Hepatocyte (in vitro differentiated cells): ENCODE data around the gene PACSIN2.

Source experiments
- EZH2 ChIP-seq: fragments of 200-600 bp; sonication (generic); IDR thresholded peaks from 2 replicates; pipeline ENCODE4 v1.6.1; 2016; ENCODE audit warnings: antibody characterized with exemption, mild to moderate bottlenecking, borderline replicate concordance
- EZH2phosphoT487 ChIP-seq: fragments of 200-600 bp; sonication (generic); IDR thresholded peaks from one replicate; pipeline ENCODE4 v1.6.1; 2018; ENCODE audit warnings: antibody characterized with exemption, mild to moderate bottlenecking, low read depth, moderate library complexity; ENCODE audit not compliant: unreplicated experiment, severe bottlenecking
- TF ChIP-seq, protein P1 (sequence below): fragments of 200-600 bp; sonication (generic); IDR thresholded peaks from 2 replicates; pipeline ENCODE4 v1.5.1; 2016; ENCODE audit warnings: antibody characterized with exemption, mild to moderate bottlenecking; ENCODE audit not compliant: poor library complexity

DNA sequence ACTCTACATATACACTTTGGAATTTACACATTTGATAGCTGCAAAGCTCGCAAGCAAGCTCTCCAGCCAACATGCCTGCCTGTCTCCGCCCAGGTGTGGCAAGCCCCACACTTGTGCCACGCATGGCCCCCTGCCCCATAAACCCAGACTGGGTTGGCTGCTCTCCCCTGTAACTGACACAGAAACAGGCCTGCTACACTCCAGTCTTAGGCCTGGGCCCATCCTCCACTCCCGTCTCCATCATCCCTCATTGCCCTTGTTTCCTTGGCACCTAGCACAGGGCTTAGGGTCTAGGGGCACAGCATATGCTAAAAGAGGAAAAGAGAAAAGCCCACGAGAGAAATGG is 41.4 kb downstream of the PACSIN2 start:
- TF ChIP-seq, protein P1, sequence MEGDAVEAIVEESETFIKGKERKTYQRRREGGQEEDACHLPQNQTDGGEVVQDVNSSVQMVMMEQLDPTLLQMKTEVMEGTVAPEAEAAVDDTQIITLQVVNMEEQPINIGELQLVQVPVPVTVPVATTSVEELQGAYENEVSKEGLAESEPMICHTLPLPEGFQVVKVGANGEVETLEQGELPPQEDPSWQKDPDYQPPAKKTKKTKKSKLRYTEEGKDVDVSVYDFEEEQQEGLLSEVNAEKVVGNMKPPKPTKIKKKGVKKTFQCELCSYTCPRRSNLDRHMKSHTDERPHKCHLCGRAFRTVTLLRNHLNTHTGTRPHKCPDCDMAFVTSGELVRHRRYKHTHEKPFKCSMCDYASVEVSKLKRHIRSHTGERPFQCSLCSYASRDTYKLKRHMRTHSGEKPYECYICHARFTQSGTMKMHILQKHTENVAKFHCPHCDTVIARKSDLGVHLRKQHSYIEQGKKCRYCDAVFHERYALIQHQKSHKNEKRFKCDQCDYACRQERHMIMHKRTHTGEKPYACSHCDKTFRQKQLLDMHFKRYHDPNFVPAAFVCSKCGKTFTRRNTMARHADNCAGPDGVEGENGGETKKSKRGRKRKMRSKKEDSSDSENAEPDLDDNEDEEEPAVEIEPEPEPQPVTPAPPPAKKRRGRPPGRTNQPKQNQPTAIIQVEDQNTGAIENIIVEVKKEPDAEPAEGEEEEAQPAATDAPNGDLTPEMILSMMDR, result no peak
- TF ChIP-seq EZH2 (no peak), EZH2phosphoT487 (no peak)
